Transverse colon (tissue), 4 donors: ENCODE data around the gene GRM7.

Experiments
- CTCF ChIP-seq, 5 experiments: fragments of 200-600 bp in 3 of 5; fragments of 450-650 bp in 2 of 5; sonication (generic) in 3 of 5; IDR thresholded peaks; 1 replicate in 2 of 5; 2 replicates in 3 of 5; pipeline ENCODE4 v1.5.1; 2016 to 2017; ENCODE audit warnings: antibody characterized with exemption in 5 of 5, inconsistent platforms in 3 of 5, mild to moderate bottlenecking in 2 of 5, moderate library complexity in 1 of 5
- POLR2A ChIP-seq: fragments of 450-650 bp; IDR thresholded peaks from one replicate; pipeline ENCODE4 v1.6.1; 2016; ENCODE audit warnings: antibody characterized with exemption, mild to moderate bottlenecking, moderate library complexity
- POLR2AphosphoS5 ChIP-seq, 3 donors: sonication (generic); formaldehyde crosslinking; IDR thresholded peaks; one replicate each; pipeline ENCODE4 v1.6.1; 2016; ENCODE audit warnings: antibody characterized with exemption in 3 of 3

- TF ChIP-seq POLR2A, result no peak
- TF ChIP-seq CTCF (IDR thresholded peaks at IDR 0.05), result no peak
- no peak for TF ChIP-seq POLR2AphosphoS5 (IDR thresholded peaks at IDR 0.05)
These were observed 637.8 kb downstream of the GRM7 start for GRCh38 chr3:7498715-7499114.
